Thoracic aorta endothelial cell (primary cell): Measurements from ENCODE around the gene GNB3. TPM values are rescaled to one million over a fixed set of nuclear protein-coding genes. Genes with fewer than 3 reads are reported as not detected.

ENCODE experiments used
- total RNA-seq: library from RNA; depleted of rRNA; stranded (reverse); fragments of >200 nt; gene quantifications from 2 replicates; pipeline ENCODE4 v1.2.3, GENCODE V29; 2012

The GNB3 gene
- total RNA-seq = 3.1 and 3.8 TPM in 2 replicates

GRCh38 chr12:6840761-6841515 lies at the start of gene GNB3:
TSS of gene GNB3 (plus strand) at chr12:6840925. CDS start at chr12:6841288, 363 bp downstream.

DNA sequence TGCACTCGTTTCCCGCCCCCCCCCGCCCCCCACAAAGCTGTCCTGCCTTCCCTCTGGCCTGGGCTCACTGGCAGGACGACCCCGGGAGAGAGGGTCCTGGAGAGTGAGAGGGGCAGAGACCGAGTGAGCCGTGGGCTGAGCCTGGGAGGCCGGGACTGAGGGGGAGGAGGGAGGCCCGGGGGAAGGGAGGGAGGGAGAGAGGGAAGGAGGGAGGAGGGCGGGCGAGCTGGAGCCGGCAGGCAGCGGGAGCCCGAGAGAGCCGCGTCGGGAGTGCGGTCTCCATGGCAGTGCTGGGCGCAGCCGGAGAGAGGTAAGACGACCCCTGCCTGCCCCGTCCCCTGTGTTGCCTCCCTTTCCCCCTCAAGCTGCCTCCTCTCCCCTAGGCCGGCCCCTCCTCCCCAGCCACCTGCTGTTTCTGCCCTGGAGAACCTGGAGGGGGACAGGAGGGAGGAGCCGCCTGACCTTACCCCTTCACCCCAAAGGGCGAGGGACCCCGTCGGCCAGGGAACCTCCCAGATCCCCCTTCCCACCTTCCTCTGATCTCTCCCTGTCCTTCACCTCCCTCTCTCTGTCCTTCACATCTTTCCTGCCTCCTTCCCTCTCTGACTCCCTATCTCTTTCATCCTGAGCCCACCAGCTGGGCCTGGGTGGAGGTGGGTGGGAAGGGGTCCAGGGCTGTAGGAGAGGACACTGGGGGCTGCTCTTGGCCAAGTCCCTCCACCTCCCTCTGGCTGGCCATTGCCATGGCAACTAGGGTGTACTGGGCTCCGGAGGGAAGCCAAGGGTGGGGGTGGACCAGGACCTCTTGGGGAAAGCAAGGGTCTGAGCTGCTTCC lies 18.9 kb upstream of the GNB3 start, which contains the start of gene GPR162:
Gene GPR162 (plus strand): TSS at position 231 of the 835 bp plus-strand sequence. CDS start 2,078 bp downstream, outside the sequence.

GRCh38 chr12:6827982-6828780 lies 12.5 kb upstream of the GNB3 start, which contains the start of gene P3H3:
TSS of gene P3H3 (plus strand) at chr12:6828407. CDS start at chr12:6828441, 34 bp downstream.

DNA sequence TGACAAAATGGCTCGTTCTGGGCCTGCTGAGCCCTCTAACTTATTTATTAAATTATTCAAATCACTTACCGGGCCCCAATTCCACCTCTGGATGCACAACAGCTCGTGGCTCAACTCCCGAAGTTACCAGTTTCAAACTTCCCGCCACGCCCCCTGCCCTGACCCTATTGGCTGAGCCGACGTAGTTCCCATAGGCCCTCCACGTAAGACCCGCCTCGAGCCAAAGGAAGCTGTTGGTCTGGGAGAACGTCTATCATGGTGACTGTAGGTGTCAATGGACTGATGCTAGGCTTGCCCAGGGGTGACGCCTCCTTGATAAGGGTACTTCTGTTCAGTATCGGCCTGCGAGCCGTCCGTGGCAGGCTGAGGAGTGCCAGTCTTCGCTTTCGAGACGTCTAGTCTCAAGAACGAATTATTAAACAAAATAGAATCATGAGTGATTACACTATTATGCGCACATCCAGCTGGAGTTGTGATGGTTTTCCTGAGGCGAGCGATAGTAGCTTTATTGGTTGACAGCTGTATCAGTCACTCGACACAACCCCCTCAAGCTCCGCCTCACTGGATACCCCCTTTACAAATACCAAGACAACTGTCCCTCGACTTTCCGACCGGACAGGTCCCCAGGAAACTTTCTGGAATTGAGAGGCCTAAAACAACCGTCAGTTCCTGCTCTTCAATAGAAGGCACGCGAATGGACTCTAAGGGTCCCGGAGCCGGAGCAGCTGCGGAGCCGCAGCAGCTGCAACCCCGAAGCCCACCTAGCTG lies 10.6 kb downstream of the GNB3 start, which contains the start of gene CDCA3:
Gene CDCA3 (minus strand): TSS at position 134 of the 768 bp plus-strand sequence. CDS start 334 bp downstream, outside the sequence.

GRCh38 chr12:6851921-6852650 lies 11.4 kb downstream of the GNB3 start, which contains the start of gene USP5:
TSS of gene USP5 (plus strand) at chr12:6852150. CDS start at chr12:6852180, 30 bp downstream.

GRCh38 chr12:6867413-6868210 lies 26.9 kb downstream of the GNB3 start, which contains the start of gene TPI1:
TSS of gene TPI1 (plus strand) at chr12:6867531. CDS start at chr12:6867567, 36 bp downstream.

DNA sequence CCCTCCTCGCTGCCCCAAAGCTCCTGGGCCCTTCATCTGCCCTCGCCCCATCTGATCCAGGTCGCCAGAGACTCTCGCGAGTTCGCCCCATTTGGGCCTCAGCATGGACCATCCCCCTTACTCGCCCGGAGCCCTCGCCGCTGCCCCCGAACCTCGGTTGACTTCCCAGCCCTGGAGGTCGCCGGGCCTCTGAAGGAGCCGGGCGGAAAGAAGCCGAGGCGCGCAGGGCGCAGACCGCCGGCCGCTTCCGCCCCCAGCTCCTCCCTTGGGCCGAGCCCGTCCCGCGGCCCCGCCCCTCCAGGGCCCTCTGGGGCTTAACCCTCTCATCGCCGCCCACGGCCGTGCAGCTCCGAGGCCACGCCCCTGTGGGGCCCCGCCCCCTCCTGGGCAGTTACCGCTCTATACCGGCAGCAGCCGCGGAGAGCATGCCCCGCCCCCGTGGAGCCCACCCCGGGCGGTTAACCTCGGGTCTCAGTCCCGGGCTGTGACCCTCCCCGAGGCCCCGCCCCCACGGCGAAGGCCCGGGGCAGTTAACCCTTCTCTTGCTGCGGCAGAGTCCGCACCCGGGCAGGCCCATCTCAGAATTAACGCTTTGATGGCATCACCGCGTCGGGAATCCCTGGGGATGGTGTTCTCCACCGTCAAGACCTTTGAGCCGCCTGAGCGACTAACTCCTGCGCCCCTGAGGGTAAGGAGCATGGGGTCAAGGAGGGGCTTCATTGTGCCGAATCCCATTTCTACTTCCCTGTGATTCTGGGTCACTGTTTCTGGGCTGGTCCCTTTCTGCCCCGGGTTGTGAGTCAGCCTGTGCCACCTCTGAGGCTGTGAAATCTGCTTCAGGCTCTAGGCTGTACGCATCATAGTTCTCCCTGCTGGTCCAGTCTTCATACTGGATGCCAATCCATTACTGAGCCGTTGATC lies 32.6 kb downstream of the GNB3 start, which contains the start of gene SPSB2:
Gene SPSB2 (minus strand): TSS at position 210 of the 921 bp plus-strand sequence. CDS start 402 bp downstream, outside the sequence.

Other genes starting within 250 kb of the GNB3 start
- 222 and 230 TPM in 2 replicates for gene CHD4, start 233.5 kb upstream of the GNB3 start, total RNA-seq
- 0.13 TPM in 1 of 2 replicates, not detected in the other for gene LPAR5, start 205.0 kb upstream of the GNB3 start, total RNA-seq
- gene ACRBP, start 193.5 kb upstream of the GNB3 start, total RNA-seq = 0.50 and 0.53 TPM in 2 replicates
- 30.1 and 35.0 TPM in 2 replicates for gene ING4, start 177.8 kb upstream of the GNB3 start, total RNA-seq
- gene ZNF384, start 151.6 kb upstream of the GNB3 start, total RNA-seq = 27.0 and 28.2 TPM in 2 replicates
- 0.13 TPM in 1 of 2 replicates, not detected in the other for gene PIANP, start 140.1 kb upstream of the GNB3 start, total RNA-seq
- 34.7 and 40.3 TPM in 2 replicates for gene COPS7A, start 116.9 kb upstream of the GNB3 start, total RNA-seq
- gene MLF2, start 87.8 kb upstream of the GNB3 start, total RNA-seq = 89.4 and 97.4 TPM in 2 replicates
- gene PTMS, start 74.6 kb upstream of the GNB3 start, total RNA-seq = 98.0 and 103 TPM in 2 replicates
- 0.13 and 0.14 TPM in 2 replicates for gene LAG3, start 68.4 kb upstream of the GNB3 start, total RNA-seq
- gene CD4, start 51.4 kb upstream of the GNB3 start, total RNA-seq = not detected in 2 replicates
- gene GPR162, start 19.1 kb upstream of the GNB3 start, total RNA-seq = 5.7 and 9.4 TPM in 2 replicates
- 56.1 and 68.3 TPM in 2 replicates for gene P3H3, start 12.5 kb upstream of the GNB3 start, total RNA-seq
- 25.7 and 39.8 TPM in 2 replicates for gene CDCA3, start 10.4 kb downstream of the GNB3 start, total RNA-seq
- 83.1 and 87.7 TPM in 2 replicates for gene USP5, start 11.2 kb downstream of the GNB3 start, total RNA-seq
- 806 and 826 TPM in 2 replicates for gene TPI1, start 26.6 kb downstream of the GNB3 start, total RNA-seq
- 1.2 and 3.3 TPM in 2 replicates for gene SPSB2, start 32.4 kb downstream of the GNB3 start, total RNA-seq
- gene LRRC23, start 63.9 kb downstream of the GNB3 start, total RNA-seq = 2.1 and 5.3 TPM in 2 replicates
- 12.2 TPM in 2 replicates for gene ENO2, start 73.7 kb downstream of the GNB3 start, total RNA-seq
- gene ATN1, start 87.0 kb downstream of the GNB3 start, total RNA-seq = 17.6 and 23.0 TPM in 2 replicates
- gene RNU7-1, start 102.9 kb downstream of the GNB3 start, total RNA-seq = not detected in 2 replicates
- 64.9 and 76.2 TPM in 2 replicates for gene C12orf57, start 103.1 kb downstream of the GNB3 start, total RNA-seq
- 0.36 TPM in 1 of 2 replicates, not detected in the other for gene PTPN6, start 110.4 kb downstream of the GNB3 start, total RNA-seq
- 193 and 222 TPM in 2 replicates for gene PHB2, start 129.7 kb downstream of the GNB3 start, total RNA-seq
- gene EMG1, start 130.0 kb downstream of the GNB3 start, total RNA-seq = 48.4 and 49.6 TPM in 2 replicates
- 9.4 and 14.7 TPM in 2 replicates for gene LPCAT3, start 177.6 kb downstream of the GNB3 start, total RNA-seq
- gene C1S, start 219.8 kb downstream of the GNB3 start, total RNA-seq = 0.57 and 1.2 TPM in 2 replicates